ENCODE data around the gene CPA1. TPM values are rescaled to one million over a fixed set of nuclear protein-coding genes. Genes with fewer than 3 reads are reported as not detected.

CPA1 gene
- total RNA-seq, 4 donors from 2014 or later: not detected

DNA sequence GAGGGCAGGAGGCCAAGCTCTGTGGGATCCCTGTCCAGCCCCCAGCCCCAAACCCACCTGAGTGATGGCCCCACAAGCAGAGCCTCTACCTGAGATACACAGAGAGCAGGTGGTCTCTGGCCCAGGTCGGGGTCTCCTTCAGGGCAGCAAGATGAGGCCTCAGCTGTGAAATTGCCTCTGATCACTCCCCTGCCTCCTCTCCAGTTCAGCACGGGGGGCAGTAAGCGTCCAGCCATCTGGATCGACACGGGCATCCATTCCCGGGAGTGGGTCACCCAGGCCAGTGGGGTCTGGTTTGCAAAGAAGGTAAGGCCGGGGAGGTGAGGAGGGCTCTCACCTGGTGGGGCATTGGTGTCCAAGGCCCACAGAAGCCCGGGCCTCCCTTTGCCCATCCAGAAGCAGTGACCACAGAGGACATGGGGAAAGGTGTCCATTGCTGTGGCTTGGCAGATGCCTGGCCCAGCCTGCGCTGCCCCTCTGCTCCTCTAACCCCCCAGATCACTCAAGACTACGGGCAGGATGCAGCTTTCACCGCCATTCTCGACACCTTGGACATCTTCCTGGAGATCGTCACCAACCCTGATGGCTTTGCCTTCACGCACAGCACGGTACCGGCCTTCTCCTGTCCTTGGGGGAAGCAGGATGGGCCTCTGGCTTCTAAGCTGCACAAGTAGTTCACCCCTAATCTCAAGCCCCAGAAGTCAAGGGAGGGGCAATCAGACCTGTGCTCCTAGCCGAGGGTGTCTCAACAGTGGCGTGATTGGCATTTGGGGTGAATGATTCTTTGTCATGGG lies 3.1 kb downstream of the CPA1 start:
- no peaks in the 10 kb centered on the region for H3K36me3 ChIP-seq
- TF ChIP-seq EP300 (IDR thresholded peaks at IDR 0.05) (no peak), POLR2A (IDR thresholded peaks at IDR 0.05; ENCODE audit: low read depth) (no peak), POLR2AphosphoS5 (IDR thresholded peaks at IDR 0.05) (no peak)
- TF ChIP-seq, protein P1, sequence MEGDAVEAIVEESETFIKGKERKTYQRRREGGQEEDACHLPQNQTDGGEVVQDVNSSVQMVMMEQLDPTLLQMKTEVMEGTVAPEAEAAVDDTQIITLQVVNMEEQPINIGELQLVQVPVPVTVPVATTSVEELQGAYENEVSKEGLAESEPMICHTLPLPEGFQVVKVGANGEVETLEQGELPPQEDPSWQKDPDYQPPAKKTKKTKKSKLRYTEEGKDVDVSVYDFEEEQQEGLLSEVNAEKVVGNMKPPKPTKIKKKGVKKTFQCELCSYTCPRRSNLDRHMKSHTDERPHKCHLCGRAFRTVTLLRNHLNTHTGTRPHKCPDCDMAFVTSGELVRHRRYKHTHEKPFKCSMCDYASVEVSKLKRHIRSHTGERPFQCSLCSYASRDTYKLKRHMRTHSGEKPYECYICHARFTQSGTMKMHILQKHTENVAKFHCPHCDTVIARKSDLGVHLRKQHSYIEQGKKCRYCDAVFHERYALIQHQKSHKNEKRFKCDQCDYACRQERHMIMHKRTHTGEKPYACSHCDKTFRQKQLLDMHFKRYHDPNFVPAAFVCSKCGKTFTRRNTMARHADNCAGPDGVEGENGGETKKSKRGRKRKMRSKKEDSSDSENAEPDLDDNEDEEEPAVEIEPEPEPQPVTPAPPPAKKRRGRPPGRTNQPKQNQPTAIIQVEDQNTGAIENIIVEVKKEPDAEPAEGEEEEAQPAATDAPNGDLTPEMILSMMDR (IDR thresholded peaks at IDR 0.05): no peak
- 94% methylated on average over 17 of the region's 18 CpGs for WGBS
- H3K4me3 ChIP-seq: no peak overlapping the region
- no peak overlapping the region for H3K27ac ChIP-seq (replicated peaks in 1 of 4)
- no peaks in the 10 kb centered on the region for H3K27me3 ChIP-seq
- peaks cover 0 to 10% (median 7%) of the 10 kb centered on the region in 4 donors for H3K4me1 ChIP-seq
- DNase-seq (ENCODE audit: extremely low spot score): no peak
- intact Hi-C loops (cut with DNase I): no loop called here
- H3K9me3 ChIP-seq: no peaks in the 10 kb centered on the region

DNA sequence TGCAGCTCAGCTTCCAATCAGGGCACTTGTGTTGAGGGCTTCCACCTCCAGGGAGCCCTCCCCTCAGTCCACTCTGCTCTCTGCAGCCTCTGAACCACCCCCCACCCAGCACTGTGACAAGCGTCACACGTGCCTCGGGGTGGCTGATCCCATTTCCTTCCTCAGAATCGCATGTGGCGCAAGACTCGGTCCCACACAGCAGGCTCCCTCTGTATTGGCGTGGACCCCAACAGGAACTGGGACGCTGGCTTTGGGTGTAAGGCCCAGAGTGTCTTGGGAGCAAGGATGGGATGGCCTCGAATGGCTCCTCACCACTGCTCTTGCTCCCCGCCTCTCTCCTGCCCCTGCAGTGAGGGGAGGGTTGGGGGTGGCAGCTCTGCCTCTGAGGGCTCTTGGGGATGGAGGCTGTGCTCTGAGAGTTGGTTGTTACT lies 4.1 kb downstream of the CPA1 start:
- intact Hi-C loops (cut with DNase I): no loop called here
- Histone ChIP-seq H3K36me3 (no peaks in the 10 kb centered on the region), H3K9me3 (no peaks in the 10 kb centered on the region), H3K4me1 (peaks cover 0 to 10% (median 7%) of the 10 kb centered on the region in 4 donors), H3K27ac (replicated peaks in 1 of 4) (no peak overlapping the region), H3K4me3 (no peak overlapping the region), H3K27me3 (no peaks in the 10 kb centered on the region)
- WGBS: 91% methylated on average over 10 of the region's 10 CpGs
- no peak for DNase-seq (ENCODE audit: extremely low spot score)
- TF ChIP-seq, protein P1 (IDR thresholded peaks at IDR 0.05): no peak
- TF ChIP-seq POLR2A (IDR thresholded peaks at IDR 0.05; ENCODE audit: low read depth) (no peak), EP300 (IDR thresholded peaks at IDR 0.05) (no peak), POLR2AphosphoS5 (IDR thresholded peaks at IDR 0.05) (no peak)

DNA sequence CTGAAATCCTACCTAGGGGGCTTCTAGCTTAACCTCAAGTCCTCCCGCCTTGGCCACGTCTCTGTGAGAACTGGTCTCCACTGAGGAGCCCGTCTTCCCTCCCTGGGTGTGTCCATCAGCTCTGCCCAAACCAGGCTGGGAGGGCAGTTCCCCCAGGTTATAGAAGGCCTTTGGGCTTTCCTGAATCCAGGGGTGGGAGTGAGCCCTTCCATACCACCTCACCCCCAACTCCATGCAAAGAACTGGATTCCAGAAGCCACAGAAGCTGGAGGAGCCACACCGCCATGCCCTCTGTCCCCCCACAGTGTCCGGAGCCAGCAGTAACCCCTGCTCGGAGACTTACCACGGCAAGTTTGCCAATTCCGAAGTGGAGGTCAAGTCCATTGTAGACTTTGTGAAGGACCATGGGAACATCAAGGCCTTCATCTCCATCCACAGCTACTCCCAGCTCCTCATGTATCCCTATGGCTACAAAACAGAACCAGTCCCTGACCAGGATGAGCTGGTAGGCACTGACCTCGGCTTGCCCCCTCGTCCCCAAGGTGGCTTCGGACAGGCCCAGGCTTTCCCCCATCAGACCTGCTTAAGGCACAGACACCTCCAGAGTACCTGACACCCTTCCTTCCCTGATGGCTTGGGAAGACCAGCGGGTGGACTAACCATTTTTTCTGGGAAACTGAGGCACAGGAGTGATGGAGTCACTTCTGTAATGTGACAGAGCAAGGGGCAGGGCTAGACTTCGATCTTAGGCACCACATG lies 4.7 kb downstream of the CPA1 start:
- H3K9me3 ChIP-seq: no peaks in the 10 kb centered on the region
- no peak for DNase-seq (ENCODE audit: extremely low spot score)
- no peak overlapping the region for H3K27ac ChIP-seq (replicated peaks in 1 of 4)
- H3K36me3 ChIP-seq: no peaks in the 10 kb centered on the region
- intact Hi-C loops (cut with DNase I): no loop called here
- WGBS: 95% methylated on average over 12 of the region's 13 CpGs
- H3K4me1 ChIP-seq: peaks cover 0 to 5% (median 5%) of the 10 kb centered on the region in 4 donors
- TF ChIP-seq, protein P1 (IDR thresholded peaks at IDR 0.05): no peak
- TF ChIP-seq POLR2AphosphoS5 (IDR thresholded peaks at IDR 0.05) (no peak), POLR2A (IDR thresholded peaks at IDR 0.05; ENCODE audit: low read depth) (no peak), EP300 (IDR thresholded peaks at IDR 0.05) (no peak)
- H3K4me3 ChIP-seq: no peak overlapping the region
- no peaks in the 10 kb centered on the region for H3K27me3 ChIP-seq

DNA sequence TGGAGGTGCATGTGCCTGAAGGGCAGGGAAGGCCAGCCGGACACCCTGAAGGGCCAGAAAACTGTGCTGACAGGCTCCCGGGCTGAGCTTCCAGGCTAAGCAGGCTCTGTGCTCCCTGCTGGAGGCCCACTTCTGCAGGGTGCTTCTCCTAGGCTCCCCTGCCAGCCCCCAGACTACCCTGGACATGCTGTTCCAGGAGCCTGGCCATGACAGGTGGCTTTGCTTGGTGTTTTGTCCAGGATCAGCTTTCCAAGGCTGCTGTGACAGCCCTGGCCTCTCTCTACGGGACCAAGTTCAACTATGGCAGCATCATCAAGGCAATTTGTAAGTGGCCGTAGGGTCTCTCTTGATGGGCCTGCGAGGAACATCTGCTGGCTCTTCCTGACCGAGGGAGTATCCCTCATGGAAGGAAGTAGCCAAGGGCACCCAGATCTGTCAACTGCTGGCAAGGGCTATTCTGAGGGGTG lies 5.3 kb downstream of the CPA1 start:
- Histone ChIP-seq H3K9me3 (no peaks in the 10 kb centered on the region), H3K36me3 (no peaks in the 10 kb centered on the region), H3K27me3 (no peaks in the 10 kb centered on the region), H3K27ac (replicated peaks in 1 of 4) (no peak overlapping the region), H3K4me3 (no peak overlapping the region), H3K4me1 (no peaks in the 10 kb centered on the region)
- intact Hi-C loops (cut with DNase I): no loop called here
- 100% methylated on average over 3 of the region's 6 CpGs for WGBS
- DNase-seq (ENCODE audit: extremely low spot score): no peak
- TF ChIP-seq EP300 (IDR thresholded peaks at IDR 0.05): no peak
- no peak for TF ChIP-seq POLR2AphosphoS5 (IDR thresholded peaks at IDR 0.05)
- TF ChIP-seq, protein P1 (IDR thresholded peaks at IDR 0.05): no peak
- TF ChIP-seq POLR2A (IDR thresholded peaks at IDR 0.05; ENCODE audit: low read depth): no peak
